ENCODE results near the gene SH2D2A.

GRCh38 chr1:156807627-156808026 lies 9.0 kb downstream of the SH2D2A start:
- TF ChIP-seq CTCF (IDR thresholded peaks at IDR 0.05; ENCODE audit: poor library complexity) (no peak), EZH2phosphoT487 (IDR thresholded peaks at IDR 0.05; ENCODE audit: low read depth, severe bottlenecking, unreplicated experiment) (no peak), EZH2 (IDR thresholded peaks at IDR 0.05; ENCODE audit: borderline replicate concordance) (no peak)
